Endodermal cell (in vitro differentiated cells): ENCODE data around the gene SLC25A20. TPM values are rescaled to one million over a fixed set of nuclear protein-coding genes. Genes with fewer than 3 reads are reported as not detected.

Experiments
- DNase-seq: peaks from one replicate; pipeline ENCODE4 v3.0.0-alpha.2; 2017
- H3K27ac ChIP-seq: 2 replicates; pipeline ENCODE4 v1.5.1; 2013; ENCODE audit warnings: mild to moderate bottlenecking, low read depth, low read length, moderate library complexity
- H3K27me3 ChIP-seq: 2 replicates; pipeline ENCODE4 v1.6.1; 2013; ENCODE audit warnings: mild to moderate bottlenecking, low read length, moderate library complexity; ENCODE audit not compliant: insufficient read depth, control insufficient read depth, poor library complexity, severe bottlenecking
- H3K36me3 ChIP-seq: 2 replicates; pipeline ENCODE4 v1.7.0; 2013; ENCODE audit warnings: mild to moderate bottlenecking, low read length, moderate library complexity; ENCODE audit not compliant: control insufficient read depth, insufficient read depth
- H3K4me1 ChIP-seq: one replicate; pipeline ENCODE4 v1.7.0; 2013; ENCODE audit warnings: low read length; ENCODE audit not compliant: control insufficient read depth, insufficient read depth
- H3K4me3 ChIP-seq: 2 replicates; pipeline ENCODE4 v1.5.1; 2013; ENCODE audit warnings: mild to moderate bottlenecking, low read length, moderate library complexity
- H3K9ac ChIP-seq: 2 replicates; pipeline ENCODE4 v1.6.1; 2013; ENCODE audit warnings: mild to moderate bottlenecking, low read length, moderate library complexity; ENCODE audit not compliant: poor library complexity, severe bottlenecking; ENCODE audit errors: extremely low read depth
- H3K9me3 ChIP-seq: 2 replicates; pipeline ENCODE4 v1.6.1; 2013; ENCODE audit warnings: mild to moderate bottlenecking, low read length, moderate library complexity; ENCODE audit not compliant: control insufficient read depth
- H3K27ac Mint-ChIP-seq: 2 replicates; pipeline ENCODE4 v1.8.0; 2020; ENCODE audit warnings: mixed read lengths
- H3K27me3 Mint-ChIP-seq: 2 replicates; pipeline ENCODE4 v1.8.0; 2021; ENCODE audit warnings: mild to moderate bottlenecking, mixed read lengths; ENCODE audit not compliant: insufficient read depth
- H3K36me3 Mint-ChIP-seq: 2 replicates; pipeline ENCODE4 v1.8.0; 2020; ENCODE audit warnings: low read depth, mixed read lengths
- H3K4me1 Mint-ChIP-seq: 2 replicates; pipeline ENCODE4 v1.8.0; 2020; ENCODE audit warnings: mixed read lengths
- H3K4me3 Mint-ChIP-seq: 2 replicates; pipeline ENCODE4 v1.8.0; 2020; ENCODE audit warnings: mild to moderate bottlenecking, moderate library complexity, mixed read lengths
- H3K9me3 Mint-ChIP-seq: 2 replicates; pipeline ENCODE4 v1.8.0; 2020; ENCODE audit warnings: mild to moderate bottlenecking, mixed read lengths
- CTCF ChIP-seq: fragments of 200-600 bp; sonication (generic); conservative IDR thresholded peaks from 2 replicates; pipeline ENCODE4 v1.5.0; 2021; ENCODE audit warnings: antibody characterized with exemption, mild to moderate bottlenecking
- WGBS, 2 experiments: methylation state at CpG; one replicate each; pipeline versions ENCODE4 v1.1.5 to v1.1.7; 2013; ENCODE audit warnings: missing lambda C conversion rate in 2 of 2, mixed read lengths in 1 of 2; ENCODE audit not compliant: insufficient coverage in 1 of 2, insufficient read length in 1 of 2; 5-methylcytosine and 5-hydroxymethylcytosine counted together
- total RNA-seq, 2 donors: library from RNA; stranded (reverse); fragmentation: NEBNext Ultra II Directional in 1 of 2; extraction: Animal tissue kit (Norgen Biotek cat#: 25700) in 1 of 2; gene quantifications; 2 replicates in 1 of 2; 3 replicates in 1 of 2; pipeline ENCODE4 v1.2.1, GENCODE V29; 2021

The SLC25A20 gene
- total RNA-seq, 2 donors from 2014 or later: 5.0 to 6.7 TPM

- no peaks in the 10 kb centered on the region for H3K9me3 ChIP-seq
- H3K27me3 ChIP-seq: no peaks in the 10 kb centered on the region
- Mint-ChIP-seq H3K27me3 (no peaks in the 10 kb centered on the region), H3K4me3 (peak overlapping the region; percentile 89), H3K27ac (peak overlapping the region; percentile 87), H3K4me1 (peaks cover 10% of the 10 kb centered on the region), H3K36me3 (no peaks in the 10 kb centered on the region), H3K9me3 (no peaks in the 10 kb centered on the region)
- H3K4me1 ChIP-seq: no peaks in the 10 kb centered on the region
- H3K36me3 ChIP-seq: no peaks in the 10 kb centered on the region
- TF ChIP-seq CTCF: no peak
- H3K9ac ChIP-seq: no peak overlapping the region
- 87 to 95% methylated on average over 3 to 4 of the region's 4 CpGs for WGBS, 2 experiments
- H3K27ac ChIP-seq: no peak overlapping the region
- DNase-seq: no peak
- H3K4me3 ChIP-seq: peak overlapping the region; percentile 90
Observed at GRCh38 chr3:48899273-48899672, 591 bp upstream of the SLC25A20 start.

- WGBS, 2 experiments: 58 to 70% methylated on average over 10 to 17 of the region's 17 CpGs
- no peaks in the 10 kb centered on the region for H3K27me3 Mint-ChIP-seq
- Histone ChIP-seq H3K27ac (no peak overlapping the region), H3K9ac (no peak overlapping the region), H3K4me3 (peak overlapping the region; percentile 90), H3K9me3 (no peaks in the 10 kb centered on the region), H3K36me3 (no peaks in the 10 kb centered on the region), H3K4me1 (no peaks in the 10 kb centered on the region), H3K27me3 (no peaks in the 10 kb centered on the region)
- H3K9me3 Mint-ChIP-seq: no peaks in the 10 kb centered on the region
- H3K36me3 Mint-ChIP-seq: no peaks in the 10 kb centered on the region
- peaks cover 10% of the 10 kb centered on the region for H3K4me1 Mint-ChIP-seq
- no peak overlapping the region for H3K27ac Mint-ChIP-seq
- no peak for TF ChIP-seq CTCF
- peak; percentile 45 for DNase-seq
- H3K4me3 Mint-ChIP-seq: peak overlapping the region; percentile 89
Observed at GRCh38 chr3:48897460-48898376, 964 bp downstream of the SLC25A20 start.

- Mint-ChIP-seq H3K4me1 (peaks cover 10% of the 10 kb centered on the region), H3K36me3 (no peaks in the 10 kb centered on the region), H3K9me3 (no peaks in the 10 kb centered on the region), H3K27ac (no peak overlapping the region), H3K4me3 (no peak overlapping the region), H3K27me3 (no peaks in the 10 kb centered on the region)
- WGBS, 2 experiments: 86 to 100% methylated on average over 1 to 2 of the region's 2 CpGs
- Histone ChIP-seq H3K9me3 (no peaks in the 10 kb centered on the region), H3K36me3 (no peaks in the 10 kb centered on the region), H3K9ac (no peak overlapping the region), H3K4me3 (no peak overlapping the region), H3K27ac (no peak overlapping the region), H3K4me1 (no peaks in the 10 kb centered on the region), H3K27me3 (no peaks in the 10 kb centered on the region)
- TF ChIP-seq CTCF: no peak
- no peak for DNase-seq
Observed at GRCh38 chr3:48896936-48897335, 1.7 kb downstream of the SLC25A20 start.
